Measurements from ENCODE around the gene BHLHE23. TPM values are rescaled to one million over a fixed set of nuclear protein-coding genes. Genes with fewer than 3 reads are reported as not detected.

BHLHE23 gene
- polyA plus RNA-seq, 6 donors from 2014 or later = not detected

- no peak for ATAC-seq (ENCODE audit: low read depth in 2 of 2)
- peaks cover 15 to 35% (median 27%) of the 10 kb centered on the region in 7 donors for H3K9me3 Mint-ChIP-seq
Observed at GRCh38 chr20:63016514-63017075, 9.8 kb upstream of the BHLHE23 start.

GRCh38 chr20:63015662-63016361 lies 9.0 kb upstream of the BHLHE23 start:
- peaks cover 9 to 40% of the 10 kb centered on the region in 2 donors for H3K36me3 Mint-ChIP-seq
- no peak overlapping the region for H3K27ac Mint-ChIP-seq
- H3K27me3 Mint-ChIP-seq = peaks cover 45 to 89% (median 76%) of the 10 kb centered on the region in 3 donors
- peaks cover 4 to 5% (median 4%) of the 10 kb centered on the region in 3 donors for H3K4me1 Mint-ChIP-seq
- H3K9me3 Mint-ChIP-seq = peaks cover 13 to 32% (median 24%) of the 10 kb centered on the region in 7 donors
- DNase-seq (no peak), ATAC-seq (ENCODE audit: low read depth in 2 of 2) (no peak)
- no peak overlapping the region for H3K4me3 Mint-ChIP-seq

More at GRCh38 chr20:63016514-63017075, 9.8 kb upstream of the BHLHE23 start:
- Mint-ChIP-seq H3K4me1 (peaks cover 4 to 5% (median 4%) of the 10 kb centered on the region in 3 donors), H3K27me3 (peaks cover 41 to 94% (median 83%) of the 10 kb centered on the region in 3 donors), H3K27ac (no peak overlapping the region), H3K36me3 (peaks cover 9 to 45% of the 10 kb centered on the region in 2 donors), H3K4me3 (no peak overlapping the region)
- no peak for DNase-seq

- ATAC-seq (ENCODE audit: low read depth in 2 of 2) = no peak
- H3K36me3 Mint-ChIP-seq = peaks cover 9 to 34% of the 10 kb centered on the region in 2 donors
- H3K27me3 Mint-ChIP-seq = peaks cover 50 to 89% (median 76%) of the 10 kb centered on the region in 3 donors
- DNase-seq = no peak
- H3K27ac Mint-ChIP-seq = no peak overlapping the region
- peaks cover 8% of the 10 kb centered on the region in 3 donors for H3K4me1 Mint-ChIP-seq
- no peak overlapping the region for H3K4me3 Mint-ChIP-seq
- H3K9me3 Mint-ChIP-seq = peaks cover 12 to 35% (median 24%) of the 10 kb centered on the region in 7 donors
Observed at GRCh38 chr20:63015147-63015661, 8.4 kb upstream of the BHLHE23 start.

GRCh38 chr20:63014710-63015109 lies 7.9 kb upstream of the BHLHE23 start:
- DNase-seq (no peak), ATAC-seq (ENCODE audit: low read depth in 2 of 2) (no peak)
- Mint-ChIP-seq H3K27me3 (peaks cover 50 to 89% (median 74%) of the 10 kb centered on the region in 3 donors), H3K9me3 (peaks cover 11 to 33% (median 24%) of the 10 kb centered on the region in 7 donors), H3K27ac (no peak overlapping the region), H3K4me1 (peaks cover 11 to 13% (median 13%) of the 10 kb centered on the region in 3 donors), H3K36me3 (peaks cover 9 to 32% of the 10 kb centered on the region in 2 donors), H3K4me3 (no peak overlapping the region)

GRCh38 chr20:63014287-63014686 lies 7.5 kb upstream of the BHLHE23 start:
- ATAC-seq (ENCODE audit: low read depth in 2 of 2) (no peak), DNase-seq (no peak)
- peaks cover 11 to 13% (median 13%) of the 10 kb centered on the region in 3 donors for H3K4me1 Mint-ChIP-seq
- H3K27me3 Mint-ChIP-seq = peaks cover 46 to 86% (median 70%) of the 10 kb centered on the region in 3 donors
- H3K9me3 Mint-ChIP-seq = peaks cover 11 to 29% (median 24%) of the 10 kb centered on the region in 7 donors
- no peak overlapping the region for H3K27ac Mint-ChIP-seq
- H3K4me3 Mint-ChIP-seq = no peak overlapping the region
- H3K36me3 Mint-ChIP-seq = peaks cover 9 to 32% of the 10 kb centered on the region in 2 donors

GRCh38 chr20:63013207-63013606 lies 6.4 kb upstream of the BHLHE23 start:
- peaks cover 9 to 25% of the 10 kb centered on the region in 2 donors for H3K36me3 Mint-ChIP-seq
- H3K27ac Mint-ChIP-seq = no peak overlapping the region
- peaks cover 44 to 89% (median 68%) of the 10 kb centered on the region in 3 donors for H3K27me3 Mint-ChIP-seq

GRCh38 chr20:63011798-63012197 lies 5.0 kb upstream of the BHLHE23 start:
- Mint-ChIP-seq H3K4me1 (peaks cover 10 to 31% (median 20%) of the 10 kb centered on the region in 3 donors), H3K36me3 (peaks cover 9 to 24% of the 10 kb centered on the region in 2 donors), H3K27ac (no peak overlapping the region), H3K27me3 (peaks cover 44 to 83% (median 70%) of the 10 kb centered on the region in 3 donors), H3K9me3 (peaks cover 11 to 29% (median 24%) of the 10 kb centered on the region in 7 donors), H3K4me3 (peak overlapping the region in 1 of 8 donors; percentile 1)
- no peak for DNase-seq
- no peak for ATAC-seq (ENCODE audit: low read depth in 2 of 2)

More at GRCh38 chr20:63013207-63013606, 6.4 kb upstream of the BHLHE23 start:
- peaks cover 11 to 29% (median 24%) of the 10 kb centered on the region in 7 donors for H3K9me3 Mint-ChIP-seq
- no peak for ATAC-seq (ENCODE audit: low read depth in 2 of 2)
- peaks cover 10 to 23% (median 20%) of the 10 kb centered on the region in 3 donors for H3K4me1 Mint-ChIP-seq
- no peak for DNase-seq
- no peak overlapping the region for H3K4me3 Mint-ChIP-seq

- peaks cover 10 to 31% (median 24%) of the 10 kb centered on the region in 3 donors for H3K4me1 Mint-ChIP-seq
- DNase-seq = peak; percentile 58
- peaks cover 11 to 29% (median 23%) of the 10 kb centered on the region in 7 donors for H3K9me3 Mint-ChIP-seq
- H3K4me3 Mint-ChIP-seq = peak overlapping the region in 7 of 8 donors; percentile 59 to 92 (median 87)
- ATAC-seq (ENCODE audit: low read depth in 2 of 2) = peak; percentile 46 to 49
- H3K27ac Mint-ChIP-seq = peak overlapping the region in 3 of 6 donors; percentile 37 to 93 (median 92)
- H3K36me3 Mint-ChIP-seq = peaks cover 9 to 24% of the 10 kb centered on the region in 2 donors
- peaks cover 44 to 75% (median 54%) of the 10 kb centered on the region in 3 donors for H3K27me3 Mint-ChIP-seq
Observed at GRCh38 chr20:63009988-63010769, 3.4 kb upstream of the BHLHE23 start.

GRCh38 chr20:63009045-63009961 lies 2.5 kb upstream of the BHLHE23 start:
- Mint-ChIP-seq H3K27me3 (peaks cover 43 to 67% (median 45%) of the 10 kb centered on the region in 3 donors), H3K4me3 (peak overlapping the region; percentile 42 to 92 (median 72)), H3K4me1 (peaks cover 10 to 27% (median 19%) of the 10 kb centered on the region in 3 donors), H3K36me3 (peaks cover 9 to 16% of the 10 kb centered on the region in 2 donors), H3K27ac (peak overlapping the region in 4 of 6 donors; percentile 34 to 89 (median 70)), H3K9me3 (peaks cover 7 to 25% (median 18%) of the 10 kb centered on the region in 7 donors)
- DNase-seq = peak; percentile 80
- peak; percentile 79 for ATAC-seq (ENCODE audit: low read depth in 2 of 2)

- Mint-ChIP-seq H3K27ac (peak overlapping the region in 3 of 6 donors; percentile 34 to 93 (median 87)), H3K9me3 (peaks cover 6 to 18% (median 11%) of the 10 kb centered on the region in 7 donors), H3K4me1 (peaks cover 10 to 27% (median 19%) of the 10 kb centered on the region in 3 donors), H3K27me3 (peaks cover 43 to 63% (median 44%) of the 10 kb centered on the region in 3 donors), H3K36me3 (peaks cover 2 to 8% of the 10 kb centered on the region in 2 donors), H3K4me3 (peak overlapping the region in 6 of 8 donors; percentile 60 to 85 (median 68))
- DNase-seq (no peak), ATAC-seq (ENCODE audit: low read depth in 2 of 2) (peak in 1 of 2 donors; percentile 4)
Observed at GRCh38 chr20:63008541-63009044, 1.8 kb upstream of the BHLHE23 start.

GRCh38 chr20:63007646-63008488 lies 1.1 kb upstream of the BHLHE23 start:
- Mint-ChIP-seq H3K4me3 (peak overlapping the region in 4 of 8 donors; percentile 15 to 67 (median 45)), H3K9me3 (peaks cover 0 to 12% (median 6%) of the 10 kb centered on the region in 7 donors), H3K27me3 (peaks cover 41 to 63% (median 44%) of the 10 kb centered on the region in 3 donors), H3K36me3 (peaks cover 0 to 1% of the 10 kb centered on the region in 2 donors), H3K4me1 (peaks cover 10 to 27% (median 19%) of the 10 kb centered on the region in 3 donors), H3K27ac (peak overlapping the region in 3 of 6 donors; percentile 36 to 91 (median 83))
- ATAC-seq (ENCODE audit: low read depth in 2 of 2) (no peak), DNase-seq (no peak)
